ENCODE results near the gene ZNF454.
A peak's percentile ranks its signal among the peaks of the same experiment; 100 is the strongest.

ZNF454 gene

GRCh38 chr5:178984145-178985072, 43.4 kb downstream of the ZNF454 start:
- H3K4me1 ChIP-seq (ENCODE audit: insufficient read depth, low read length) = no peaks in the 10 kb centered on the region
- H3K9me3 ChIP-seq (ENCODE audit: insufficient read depth, low read depth, low read length) = peaks cover 85% of the 10 kb centered on the region
- H3K36me3 ChIP-seq (ENCODE audit: insufficient read depth, low read depth, low read length) = no peaks in the 10 kb centered on the region
- no peak overlapping the region for H3K4me3 ChIP-seq (ENCODE audit: low read length)
- no peak overlapping the region for H3K9ac ChIP-seq (ENCODE audit: low read depth, low read length)
- no peaks in the 10 kb centered on the region for H3K27me3 ChIP-seq (ENCODE audit: insufficient read depth, low read length)
- no peak overlapping the region for H3K27ac ChIP-seq (ENCODE audit: low read length)

GRCh38 chr5:178986326-178986960, 45.4 kb downstream of the ZNF454 start:
- H3K4me3 ChIP-seq (ENCODE audit: low read length) = no peak overlapping the region
- H3K9ac ChIP-seq (ENCODE audit: low read depth, low read length) = no peak overlapping the region
- no peaks in the 10 kb centered on the region for H3K4me1 ChIP-seq (ENCODE audit: insufficient read depth, low read length)
- no peaks in the 10 kb centered on the region for H3K27me3 ChIP-seq (ENCODE audit: insufficient read depth, low read length)
- no peak overlapping the region for H3K27ac ChIP-seq (ENCODE audit: low read length)
- H3K36me3 ChIP-seq (ENCODE audit: insufficient read depth, low read depth, low read length) = no peaks in the 10 kb centered on the region
- H3K9me3 ChIP-seq (ENCODE audit: insufficient read depth, low read depth, low read length) = peaks cover 78% of the 10 kb centered on the region

DNA sequence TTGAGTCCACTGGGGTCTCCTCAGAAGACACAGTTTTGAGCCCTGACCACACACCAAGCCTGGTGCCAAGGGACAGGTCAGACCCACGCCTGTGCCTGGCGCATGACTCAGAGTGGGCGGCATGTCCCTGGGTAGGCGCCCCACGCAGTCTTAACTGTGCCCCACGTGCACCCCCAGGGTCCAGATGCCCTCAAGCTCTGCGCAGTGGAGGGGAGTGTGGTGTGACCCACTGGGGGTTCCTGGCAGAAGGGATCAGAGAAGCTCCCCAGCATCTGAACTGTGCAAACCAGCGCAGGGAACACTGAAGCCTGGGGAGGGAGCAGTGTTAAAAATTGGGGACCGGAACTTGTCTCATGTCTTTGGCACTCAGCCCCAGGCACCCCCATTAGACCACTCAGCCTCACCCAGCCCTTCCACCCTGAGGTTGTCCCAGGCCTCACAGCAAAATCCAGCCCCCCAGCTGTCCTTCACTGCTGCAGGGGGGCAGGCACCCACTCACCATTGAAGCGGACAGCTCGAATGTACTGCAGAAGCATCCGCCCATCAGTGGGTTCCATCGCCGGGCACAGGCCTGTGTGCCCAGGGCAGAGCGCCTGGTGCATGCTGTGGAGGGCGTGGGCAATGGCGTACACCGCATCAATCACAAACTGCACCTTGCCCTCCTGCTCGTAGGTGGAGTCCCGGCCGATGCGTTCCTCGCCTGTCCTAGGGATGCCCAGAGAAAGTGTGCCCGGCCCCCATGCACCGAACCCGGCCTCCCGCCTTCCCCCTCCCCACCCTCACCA, 47.6 kb downstream of the ZNF454 start:
- H3K9me3 ChIP-seq (ENCODE audit: insufficient read depth, low read depth, low read length) = peaks cover 57% of the 10 kb centered on the region
- no peak overlapping the region for H3K4me3 ChIP-seq (ENCODE audit: low read length)
- no peaks in the 10 kb centered on the region for H3K4me1 ChIP-seq (ENCODE audit: insufficient read depth, low read length)
- no peak overlapping the region for H3K27ac ChIP-seq (ENCODE audit: low read length)
- no peaks in the 10 kb centered on the region for H3K36me3 ChIP-seq (ENCODE audit: insufficient read depth, low read depth, low read length)
- no peak overlapping the region for H3K9ac ChIP-seq (ENCODE audit: low read depth, low read length)
- peaks cover 17% of the 10 kb centered on the region for H3K27me3 ChIP-seq (ENCODE audit: insufficient read depth, low read length)

DNA sequence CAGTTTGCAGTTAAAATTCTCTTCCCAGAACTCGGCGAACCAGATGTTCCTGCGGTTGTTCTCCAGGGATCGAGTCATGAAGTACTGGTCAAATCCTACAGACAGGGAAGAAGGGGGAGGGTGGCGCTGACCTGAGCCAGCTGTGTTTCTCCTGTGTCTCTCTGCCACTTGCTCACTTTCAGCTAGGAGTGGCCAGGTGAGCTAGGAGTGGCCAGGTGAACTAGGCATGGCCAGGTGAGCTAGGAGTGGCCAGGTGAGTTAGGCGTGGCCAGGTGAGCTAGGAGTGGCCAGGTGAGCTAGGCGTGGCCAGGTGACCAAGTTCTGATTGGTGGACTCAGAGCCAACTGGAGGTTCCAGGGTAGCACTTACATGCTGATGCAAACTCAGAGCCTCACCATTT, 48.3 kb downstream of the ZNF454 start:
- Histone ChIP-seq H3K4me1 (ENCODE audit: insufficient read depth, low read length) (no peaks in the 10 kb centered on the region), H3K27me3 (ENCODE audit: insufficient read depth, low read length) (peaks cover 24% of the 10 kb centered on the region), H3K4me3 (ENCODE audit: low read length) (no peak overlapping the region), H3K27ac (ENCODE audit: low read length) (no peak overlapping the region), H3K9ac (ENCODE audit: low read depth, low read length) (no peak overlapping the region), H3K9me3 (ENCODE audit: insufficient read depth, low read depth, low read length) (peaks cover 51% of the 10 kb centered on the region), H3K36me3 (ENCODE audit: insufficient read depth, low read depth, low read length) (no peaks in the 10 kb centered on the region)

- Histone ChIP-seq H3K9me3 (ENCODE audit: insufficient read depth, low read depth, low read length) (peaks cover 41% of the 10 kb centered on the region), H3K27me3 (ENCODE audit: insufficient read depth, low read length) (peaks cover 35% of the 10 kb centered on the region), H3K9ac (ENCODE audit: low read depth, low read length) (no peak overlapping the region), H3K4me1 (ENCODE audit: insufficient read depth, low read length) (no peaks in the 10 kb centered on the region), H3K36me3 (ENCODE audit: insufficient read depth, low read depth, low read length) (no peaks in the 10 kb centered on the region), H3K27ac (ENCODE audit: low read length) (no peak overlapping the region), H3K4me3 (ENCODE audit: low read length) (no peak overlapping the region)
Observed at GRCh38 chr5:178990491-178990890, 49.5 kb downstream of the ZNF454 start.

GRCh38 chr5:178991190-178992145, 50.5 kb downstream of the ZNF454 start:
- Histone ChIP-seq H3K27me3 (ENCODE audit: insufficient read depth, low read length) (peaks cover 45% of the 10 kb centered on the region), H3K9me3 (ENCODE audit: insufficient read depth, low read depth, low read length) (peaks cover 32% of the 10 kb centered on the region), H3K4me3 (ENCODE audit: low read length) (no peak overlapping the region), H3K9ac (ENCODE audit: low read depth, low read length) (no peak overlapping the region), H3K27ac (ENCODE audit: low read length) (no peak overlapping the region), H3K36me3 (ENCODE audit: insufficient read depth, low read depth, low read length) (no peaks in the 10 kb centered on the region), H3K4me1 (ENCODE audit: insufficient read depth, low read length) (no peaks in the 10 kb centered on the region)

DNA sequence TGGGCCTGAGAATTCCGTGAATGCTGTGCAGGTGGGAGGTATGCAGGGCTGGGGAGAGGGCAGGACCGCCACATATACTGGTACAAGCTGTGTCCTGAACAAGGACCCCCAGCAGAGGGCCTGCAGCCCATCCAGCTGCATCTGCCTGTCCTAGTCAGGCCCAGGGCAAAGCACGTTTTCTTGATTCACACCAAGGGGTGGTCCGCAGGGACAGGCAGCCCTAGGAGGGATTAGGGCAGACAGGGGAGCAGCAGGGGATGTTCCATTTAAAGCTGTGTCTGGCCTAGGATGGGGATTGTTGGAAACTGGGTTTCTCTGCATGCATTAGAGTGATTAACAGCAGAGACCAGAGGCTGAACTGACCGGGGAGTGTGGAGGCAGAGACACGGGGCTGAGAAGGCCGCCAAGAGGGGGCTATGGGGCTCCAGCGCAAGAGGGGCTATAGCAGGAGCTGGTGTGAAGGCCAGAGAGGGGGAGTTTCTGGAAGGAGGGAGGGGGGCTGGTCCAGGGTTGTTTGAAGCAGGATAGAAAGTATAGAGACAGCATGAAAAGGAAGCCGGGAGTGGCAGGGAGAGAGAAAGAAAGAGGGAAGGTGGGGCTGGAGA, 51.4 kb downstream of the ZNF454 start:
- peaks cover 23% of the 10 kb centered on the region for H3K9me3 ChIP-seq (ENCODE audit: insufficient read depth, low read depth, low read length)
- H3K27me3 ChIP-seq (ENCODE audit: insufficient read depth, low read length) = peaks cover 54% of the 10 kb centered on the region
- H3K27ac ChIP-seq (ENCODE audit: low read length) = no peak overlapping the region
- no peaks in the 10 kb centered on the region for H3K36me3 ChIP-seq (ENCODE audit: insufficient read depth, low read depth, low read length)
- no peak overlapping the region for H3K9ac ChIP-seq (ENCODE audit: low read depth, low read length)
- no peaks in the 10 kb centered on the region for H3K4me1 ChIP-seq (ENCODE audit: insufficient read depth, low read length)
- H3K4me3 ChIP-seq (ENCODE audit: low read length) = no peak overlapping the region

GRCh38 chr5:178993236-178993765, 52.3 kb downstream of the ZNF454 start:
- Histone ChIP-seq H3K4me1 (ENCODE audit: insufficient read depth, low read length) (no peaks in the 10 kb centered on the region), H3K9me3 (ENCODE audit: insufficient read depth, low read depth, low read length) (peaks cover 19% of the 10 kb centered on the region), H3K27ac (ENCODE audit: low read length) (no peak overlapping the region), H3K36me3 (ENCODE audit: insufficient read depth, low read depth, low read length) (no peaks in the 10 kb centered on the region), H3K4me3 (ENCODE audit: low read length) (no peak overlapping the region), H3K27me3 (ENCODE audit: insufficient read depth, low read length) (peaks cover 59% of the 10 kb centered on the region), H3K9ac (ENCODE audit: low read depth, low read length) (no peak overlapping the region)

GRCh38 chr5:178993955-178994579, 53.1 kb downstream of the ZNF454 start:
- Histone ChIP-seq H3K9me3 (ENCODE audit: insufficient read depth, low read depth, low read length) (peaks cover 14% of the 10 kb centered on the region), H3K27me3 (ENCODE audit: insufficient read depth, low read length) (peaks cover 59% of the 10 kb centered on the region), H3K4me1 (ENCODE audit: insufficient read depth, low read length) (no peaks in the 10 kb centered on the region), H3K36me3 (ENCODE audit: insufficient read depth, low read depth, low read length) (no peaks in the 10 kb centered on the region), H3K27ac (ENCODE audit: low read length) (no peak overlapping the region), H3K9ac (ENCODE audit: low read depth, low read length) (no peak overlapping the region), H3K4me3 (ENCODE audit: low read length) (peak overlapping the region; percentile 35; the same call in 1 of the 2 replicates)
